K562 (cell line): ENCODE data around the gene SYS1. TPM values are rescaled to one million over a fixed set of nuclear protein-coding genes. Genes with fewer than 3 reads are reported as not detected.

Experiments
- ATAC-seq: fragments of 200-7000 bp; cut with Tn5 transposase; 3 replicates; pipeline ENCODE4 v1.9.1; 2020; ENCODE audit warnings: moderate library complexity
- BruUV-seq: library from RNA; stranded (reverse); fragments of 400-500 nt; replicated peaks from 2 replicates; lab custom pipeline; 2021; lab: Mats Ljungman, UMichigan
- CTCF ChIA-PET: fragments of 300-600 bp; formaldehyde crosslinking; extraction: SDS; loops from one replicate; lab custom pipeline; 2021; ENCODE audit warnings: low intra/inter-chr PET ratio; lab: Yijun Ruan, JAX
- POLR2A ChIA-PET: fragments of 300-600, 350-650 bp; sonication (Branson Sonifier 250); formaldehyde crosslinking; extraction: SDS; loops from one replicate; lab custom pipeline; 2021; ENCODE audit warnings: antibody characterized with exemption, inconsistent platforms; lab: Yijun Ruan, JAX
- DNase-seq, 4 experiments: peaks; one replicate each; pipeline versions ENCODE4 v3.0.0 to v3.0.0-alpha.2; 2011 to 2018; ENCODE audit warnings: low spot score in 3 of 4, mixed read lengths in 3 of 4; ENCODE audit errors: extremely low read depth in 1 of 4
- FAIRE-seq: peaks from 2 replicates; lab custom pipeline; 2011; peaks lifted over from hg19 to GRCh38; lab: Jason Lieb, UNC
- H2AFZ ChIP-seq: 2 replicates; pipeline ENCODE4 v1.6.0; 2011; ENCODE audit warnings: low read depth, low read length, control low read depth, inconsistent platforms
- H3K27ac ChIP-seq: fragments of 200-600 bp; 3 replicates; pipeline ENCODE4 v1.8.0; 2011; ENCODE audit warnings: low read depth, mild to moderate bottlenecking, control low read depth, inconsistent platforms, low read length, moderate library complexity, mixed read lengths; ENCODE audit errors: extremely low read depth
- H3K27me3 ChIP-seq, 2 experiments: fragments of 300-600 bp in 1 of 2; 2 replicates in 1 of 2; 3 replicates in 1 of 2; pipeline versions ENCODE4 v1.6.0 to v1.8.0; 2011; ENCODE audit warnings: inconsistent platforms in 2 of 2, low read length in 2 of 2, mild to moderate bottlenecking in 1 of 2, mixed read lengths in 1 of 2, moderate library complexity in 1 of 2; ENCODE audit not compliant: control insufficient read depth in 2 of 2, insufficient read depth in 2 of 2
- H3K36me3 ChIP-seq: fragments of 300-600 bp; 3 replicates; pipeline ENCODE4 v1.8.0; 2011; ENCODE audit warnings: mild to moderate bottlenecking, low read length, inconsistent platforms; ENCODE audit not compliant: control insufficient read depth, insufficient read depth
- H3K4me1 ChIP-seq, 2 experiments: fragments of 200-600 bp in 1 of 2; replicated peaks in 1 of 2; 2 replicates in 1 of 2; 3 replicates in 1 of 2; pipeline versions ENCODE4 v1.5.1 to v1.8.0; 2011; ENCODE audit warnings: inconsistent platforms in 2 of 2, low read length in 2 of 2, mild to moderate bottlenecking in 1 of 2, mixed read lengths in 1 of 2, moderate library complexity in 1 of 2; ENCODE audit not compliant: control insufficient read depth in 2 of 2, insufficient read depth in 2 of 2
- H3K4me2 ChIP-seq: 2 replicates; pipeline ENCODE4 v1.6.1; 2011; ENCODE audit warnings: low read length, control low read depth, inconsistent platforms, mixed read lengths; ENCODE audit not compliant: insufficient read depth
- H3K4me3 ChIP-seq: fragments of 200-600 bp; sonication (generic), shearing (Covaris generic); 2 replicates; pipeline ENCODE4 v1.5.1; 2016; ENCODE audit warnings: control low read depth, inconsistent platforms
- H3K79me2 ChIP-seq: fragments of 200-600 bp; 3 replicates; pipeline ENCODE4 v1.8.0; 2011; ENCODE audit warnings: low read length, inconsistent platforms; ENCODE audit not compliant: control insufficient read depth, insufficient read depth
- H3K9ac ChIP-seq, 2 experiments: 2 replicates each; pipeline versions ENCODE4 v1.6.0 to v1.6.1; 2011; ENCODE audit warnings: low read depth in 2 of 2, low read length in 2 of 2, control low read depth in 1 of 2, inconsistent platforms in 1 of 2, mild to moderate bottlenecking in 1 of 2, mixed read lengths in 1 of 2; ENCODE audit not compliant: insufficient read depth in 1 of 2
- H3K9me1 ChIP-seq: one replicate; pipeline ENCODE4 v1.6.0; 2011; ENCODE audit warnings: inconsistent platforms, mild to moderate bottlenecking, low read length, moderate library complexity; ENCODE audit not compliant: control insufficient read depth, insufficient read depth
- H3K9me3 ChIP-seq: replicated peaks from 2 replicates; pipeline ENCODE4 v1.5.1; 2011; ENCODE audit warnings: low read depth, low read length, inconsistent platforms; ENCODE audit not compliant: control insufficient read depth, insufficient read depth
- H4K20me1 ChIP-seq: replicated peaks from 2 replicates; pipeline ENCODE4 v1.6.1; 2011; ENCODE audit warnings: low read length, inconsistent platforms, mixed read lengths; ENCODE audit not compliant: control insufficient read depth, insufficient read depth
- CXXC5 ChIP-seq: fragments of 250-450 bp; sonication (Bioruptor Pico); IDR thresholded peaks from 2 replicates; pipeline ENCODE4 v1.8.0; 2022; ENCODE audit warnings: inconsistent platforms, mild to moderate bottlenecking, moderate library complexity
- HDAC3 ChIP-seq: fragments of 450-650 bp; IDR thresholded peaks from 2 replicates; pipeline ENCODE4 v1.6.1; 2018; ENCODE audit warnings: borderline replicate concordance, mild to moderate bottlenecking, moderate library complexity; ENCODE audit not compliant: partially characterized antibody
- MBD1 ChIP-seq: fragments of 250-450 bp; sonication (Bioruptor Pico); IDR thresholded peaks from 2 replicates; pipeline ENCODE4 v1.8.0; 2022; ENCODE audit warnings: inconsistent platforms
- NCOA6 ChIP-seq: fragments of 450-650 bp; IDR thresholded peaks from 2 replicates; pipeline ENCODE4 v1.6.1; 2017; ENCODE audit warnings: mild to moderate bottlenecking
- NR4A1 ChIP-seq, 2 experiments: fragments of 250-450 bp in 1 of 2; fragments of 450-650 bp in 1 of 2; sonication (Bioruptor Pico) in 1 of 2; IDR thresholded peaks; 2 replicates each; pipeline versions ENCODE4 v1.4.0 to v1.6.1; 2016 to 2020; ENCODE audit warnings: mild to moderate bottlenecking in 2 of 2, missing compliant biosample characterization in 1 of 2, missing genetic modification characterization in 1 of 2, moderate library complexity in 1 of 2
- SMAD4 ChIP-seq: fragments of 250-450 bp; sonication (Bioruptor Pico); conservative IDR thresholded peaks from 2 replicates; pipeline ENCODE4 v1.8.0; 2021; ENCODE audit warnings: inconsistent platforms, mild to moderate bottlenecking, moderate library complexity
- SMARCA4 ChIP-seq: fragments of 450-650 bp; IDR thresholded peaks from 2 replicates; pipeline ENCODE4 v1.6.1; 2016
- STAG1 ChIP-seq: sonication (generic); formaldehyde crosslinking; IDR thresholded peaks from 2 replicates; pipeline ENCODE4 v1.5.0; 2020; ENCODE audit warnings: missing genetic modification reagents, borderline replicate concordance
- TEAD1 ChIP-seq, 2 experiments: fragments of 450-650 bp in 1 of 2; sonication (generic) in 1 of 2; formaldehyde crosslinking; IDR thresholded peaks; 2 replicates each; pipeline versions ENCODE4 v1.4.0 to v1.8.0; 2020 to 2022; ENCODE audit warnings: mild to moderate bottlenecking in 2 of 2, missing genetic modification reagents in 1 of 2
- ZNF644 ChIP-seq: fragments of 200-800 bp; sonication (Bioruptor generic); IDR thresholded peaks from 2 replicates; pipeline ENCODE4 v1.6.1; 2016; ENCODE audit warnings: low read depth, missing genetic modification characterization, missing compliant biosample characterization
- whole genome bisulfite sequencing: fragments of 100-300 bp; shearing (Covaris generic); methylation state at CpG from one replicate; pipeline ENCODE4 v1.1.6; 2016; ENCODE audit warnings: low coverage, mixed read lengths; ENCODE audit not compliant: insufficient coverage; ENCODE audit errors: missing lambda C conversion rate; 5-methylcytosine and 5-hydroxymethylcytosine counted together
- in situ Hi-C: fragments of 300-500 bp; cut with MboI; formaldehyde crosslinking; loops from 4 replicates; pipeline ENCODE4 v1.15.0; 2018; ENCODE audit warnings: inconsistent platforms, mixed read lengths
- intact Hi-C: fragments of 100-400 bp; cut with micrococcal nuclease; formaldehyde crosslinking; loops from 2 replicates; pipeline ENCODE4 v1.14.2; 2022
- polyA plus RNA-seq, 8 experiments: library from polyadenylated mRNA; depleted of rRNA in 4 of 8; stranded (reverse) in 5 of 8; unstranded in 3 of 8; fragments of >200 nt; fragmentation: Nextera tagmentation in 2 of 8; fragmentation: Illumina TruSeq in 1 of 8; extraction: Ambion mirVana in 2 of 8; extraction: Trizol in 1 of 8; gene quantifications; 2 replicates each; pipeline versions ENCODE4 v1.2.1 to v1.2.3, GENCODE V29; 2011 to 2014; ENCODE audit warnings: inconsistent platforms in 1 of 8, missing spikeins in 1 of 8
- total RNA-seq, 7 experiments: library from RNA; depleted of rRNA in 6 of 7; stranded (reverse); fragments of >200 nt in 6 of 7; fragmentation: Illumina TruSeq in 2 of 7; extraction: Trizol in 2 of 7; gene quantifications; 2 replicates each; pipeline versions ENCODE4 v1.2.1 to v1.2.3, GENCODE V29; 2011 to 2021; ENCODE audit warnings: low replicate concordance in 1 of 7
- TF ChIP-seq, protein P1 (sequence below): fragments of 450-650 bp; IDR thresholded peaks from 2 replicates; pipeline ENCODE4 v1.6.1; 2017; ENCODE audit warnings: antibody characterized with exemption, mild to moderate bottlenecking
- TF ChIP-seq, protein P2 (sequence below): fragments of 250-450 bp; sonication (Bioruptor Pico); IDR thresholded peaks from 2 replicates; pipeline ENCODE4 v1.4.0; 2020; ENCODE audit warnings: mild to moderate bottlenecking, moderate library complexity, borderline replicate concordance

The SYS1 gene
- total and polyA plus RNA-seq, 9 of the 15 experiments (the other 6 are each of a cell fraction or from before 2014, with no cell fraction given), result 11.1 to 25.2 (median 17.5) TPM

GRCh38 chr20:45339084-45339483 lies 23.9 kb upstream of the SYS1 start:
- CTCF ChIA-PET, result no interaction called here
- Histone ChIP-seq H3K4me3 (no peak overlapping the region), H3K27me3 (no peaks in the 10 kb centered on the region), H3K9me3 (no peaks in the 10 kb centered on the region), H3K27ac (peak overlapping the region; percentile 55), H4K20me1 (0 out of 2 replicates have a peak, but pooled peaks cover 12% of the 10 kb centered on the region), H3K4me1 (peaks cover 66 to 69% of the 10 kb centered on the region in 2 experiments), H3K79me2 (peaks cover 6% of the 10 kb centered on the region; the same call in 1 of the 3 replicates), H3K9ac (peak overlapping the region; percentile 41 to 54; a peak in 1 of 4 replicates), H2AFZ (peak overlapping the region; percentile 61; the same call in 1 of the 2 replicates), H3K36me3 (peaks cover 9% of the 10 kb centered on the region; the same call in 1 of the 3 replicates), H3K4me2 (peak overlapping the region; percentile 41; the same call in 1 of the 2 replicates), H3K9me1 (no peaks in the 10 kb centered on the region)
- FAIRE-seq, result no peak
- BruUV-seq, result no TSS peak
- intact Hi-C loops (no loop called here), in situ Hi-C loops (no loop called here)
- peak; percentile 8; the same call in 2 of the 3 replicates for ATAC-seq
- POLR2A ChIA-PET, result interaction anchor here (0.6 to 1.0 kb wide), 2 partner anchors 22 to 30 kb away, joined by 3 read pairs; no protein-coding TSS in a partner anchor
- peak in 3 of 4 experiments; percentile 42 to 68 (median 51) for DNase-seq
- 17% methylated on average over 6 of the region's 6 CpGs for WGBS
- TF ChIP-seq, protein P1, sequence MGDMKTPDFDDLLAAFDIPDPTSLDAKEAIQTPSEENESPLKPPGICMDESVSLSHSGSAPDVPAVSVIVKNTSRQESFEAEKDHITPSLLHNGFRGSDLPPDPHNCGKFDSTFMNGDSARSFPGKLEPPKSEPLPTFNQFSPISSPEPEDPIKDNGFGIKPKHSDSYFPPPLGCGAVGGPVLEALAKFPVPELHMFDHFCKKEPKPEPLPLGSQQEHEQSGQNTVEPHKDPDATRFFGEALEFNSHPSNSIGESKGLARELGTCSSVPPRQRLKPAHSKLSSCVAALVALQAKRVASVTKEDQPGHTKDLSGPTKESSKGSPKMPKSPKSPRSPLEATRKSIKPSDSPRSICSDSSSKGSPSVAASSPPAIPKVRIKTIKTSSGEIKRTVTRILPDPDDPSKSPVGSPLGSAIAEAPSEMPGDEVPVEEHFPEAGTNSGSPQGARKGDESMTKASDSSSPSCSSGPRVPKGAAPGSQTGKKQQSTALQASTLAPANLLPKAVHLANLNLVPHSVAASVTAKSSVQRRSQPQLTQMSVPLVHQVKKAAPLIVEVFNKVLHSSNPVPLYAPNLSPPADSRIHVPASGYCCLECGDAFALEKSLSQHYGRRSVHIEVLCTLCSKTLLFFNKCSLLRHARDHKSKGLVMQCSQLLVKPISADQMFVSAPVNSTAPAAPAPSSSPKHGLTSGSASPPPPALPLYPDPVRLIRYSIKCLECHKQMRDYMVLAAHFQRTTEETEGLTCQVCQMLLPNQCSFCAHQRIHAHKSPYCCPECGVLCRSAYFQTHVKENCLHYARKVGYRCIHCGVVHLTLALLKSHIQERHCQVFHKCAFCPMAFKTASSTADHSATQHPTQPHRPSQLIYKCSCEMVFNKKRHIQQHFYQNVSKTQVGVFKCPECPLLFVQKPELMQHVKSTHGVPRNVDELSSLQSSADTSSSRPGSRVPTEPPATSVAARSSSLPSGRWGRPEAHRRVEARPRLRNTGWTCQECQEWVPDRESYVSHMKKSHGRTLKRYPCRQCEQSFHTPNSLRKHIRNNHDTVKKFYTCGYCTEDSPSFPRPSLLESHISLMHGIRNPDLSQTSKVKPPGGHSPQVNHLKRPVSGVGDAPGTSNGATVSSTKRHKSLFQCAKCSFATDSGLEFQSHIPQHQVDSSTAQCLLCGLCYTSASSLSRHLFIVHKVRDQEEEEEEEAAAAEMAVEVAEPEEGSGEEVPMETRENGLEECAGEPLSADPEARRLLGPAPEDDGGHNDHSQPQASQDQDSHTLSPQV, result peak; percentile 78
- TF ChIP-seq STAG1 (CRISPR knock-in tag), result no peak
- TF ChIP-seq TEAD1 (CRISPR knock-in tag; IDR thresholded peaks at IDR 0.05), result no peak
- TF ChIP-seq ZNF644 (tag), result 0 out of 2 replicates have a peak, but pooled peaks have one; percentile 40
- no peak for TF ChIP-seq NR4A1 (CRISPR knock-in tag; IDR thresholded peaks at IDR 0.05)
- TF ChIP-seq NR4A1 (tag; IDR thresholded peaks at IDR 0.05), result no peak
- TF ChIP-seq SMAD4, result 0 out of 2 replicates have a peak, but pooled peaks have one; percentile 19
- TF ChIP-seq SMARCA4, result no peak
- TF ChIP-seq CXXC5, result 0 out of 2 replicates have a peak, but pooled peaks have one; percentile 17
- TF ChIP-seq, protein P2, sequence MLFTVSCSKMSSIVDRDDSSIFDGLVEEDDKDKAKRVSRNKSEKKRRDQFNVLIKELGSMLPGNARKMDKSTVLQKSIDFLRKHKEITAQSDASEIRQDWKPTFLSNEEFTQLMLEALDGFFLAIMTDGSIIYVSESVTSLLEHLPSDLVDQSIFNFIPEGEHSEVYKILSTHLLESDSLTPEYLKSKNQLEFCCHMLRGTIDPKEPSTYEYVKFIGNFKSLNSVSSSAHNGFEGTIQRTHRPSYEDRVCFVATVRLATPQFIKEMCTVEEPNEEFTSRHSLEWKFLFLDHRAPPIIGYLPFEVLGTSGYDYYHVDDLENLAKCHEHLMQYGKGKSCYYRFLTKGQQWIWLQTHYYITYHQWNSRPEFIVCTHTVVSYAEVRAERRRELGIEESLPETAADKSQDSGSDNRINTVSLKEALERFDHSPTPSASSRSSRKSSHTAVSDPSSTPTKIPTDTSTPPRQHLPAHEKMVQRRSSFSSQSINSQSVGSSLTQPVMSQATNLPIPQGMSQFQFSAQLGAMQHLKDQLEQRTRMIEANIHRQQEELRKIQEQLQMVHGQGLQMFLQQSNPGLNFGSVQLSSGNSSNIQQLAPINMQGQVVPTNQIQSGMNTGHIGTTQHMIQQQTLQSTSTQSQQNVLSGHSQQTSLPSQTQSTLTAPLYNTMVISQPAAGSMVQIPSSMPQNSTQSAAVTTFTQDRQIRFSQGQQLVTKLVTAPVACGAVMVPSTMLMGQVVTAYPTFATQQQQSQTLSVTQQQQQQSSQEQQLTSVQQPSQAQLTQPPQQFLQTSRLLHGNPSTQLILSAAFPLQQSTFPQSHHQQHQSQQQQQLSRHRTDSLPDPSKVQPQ, result no peak
- no peak for TF ChIP-seq MBD1 (CRISPR knock-in tag)
- no peak for TF ChIP-seq HDAC3
- no peak for TF ChIP-seq NCOA6
